Activated naive CD8-positive, alpha-beta T cell treated with anti-CD3 and anti-CD28 coated beads for 36 hours (primary cell): ENCODE data around the gene ADAMTSL1. TPM values are rescaled to one million over a fixed set of nuclear protein-coding genes. Genes with fewer than 3 reads are reported as not detected.
"Not testable (repeated sequence)": the region's sequence is repeated elsewhere in the genome, so short reads cannot be mapped to it uniquely, and the experiment has no call there.

ENCODE experiments used
- DNase-seq: peaks from one replicate; pipeline ENCODE4 v3.0.0; 2021
- H3K27ac Mint-ChIP-seq: one replicate; pipeline ENCODE4 v1.8.0; 2022; ENCODE audit warnings: mild to moderate bottlenecking, moderate library complexity, mixed read lengths
- H3K27me3 Mint-ChIP-seq: one replicate; pipeline ENCODE4 v1.8.0; 2022; ENCODE audit warnings: mild to moderate bottlenecking, mixed read lengths
- H3K36me3 Mint-ChIP-seq: one replicate; pipeline ENCODE4 v1.8.0; 2021; ENCODE audit warnings: mild to moderate bottlenecking, mixed read lengths
- H3K4me1 Mint-ChIP-seq: one replicate; pipeline ENCODE4 v1.8.0; 2021; ENCODE audit warnings: mixed read lengths
- H3K4me3 Mint-ChIP-seq: one replicate; pipeline ENCODE4 v1.8.0; 2022; ENCODE audit warnings: mild to moderate bottlenecking, moderate library complexity, mixed read lengths
- H3K9me3 Mint-ChIP-seq: one replicate; pipeline ENCODE4 v1.8.0; 2022; ENCODE audit warnings: mixed read lengths
- total RNA-seq, 2 experiments: library from RNA; stranded (reverse); gene quantifications; one replicate each; pipeline ENCODE4 v1.2.3, GENCODE V29; 2021

Gene ADAMTSL1
- total RNA-seq, 2 experiments from 2014 or later = not detected

DNA sequence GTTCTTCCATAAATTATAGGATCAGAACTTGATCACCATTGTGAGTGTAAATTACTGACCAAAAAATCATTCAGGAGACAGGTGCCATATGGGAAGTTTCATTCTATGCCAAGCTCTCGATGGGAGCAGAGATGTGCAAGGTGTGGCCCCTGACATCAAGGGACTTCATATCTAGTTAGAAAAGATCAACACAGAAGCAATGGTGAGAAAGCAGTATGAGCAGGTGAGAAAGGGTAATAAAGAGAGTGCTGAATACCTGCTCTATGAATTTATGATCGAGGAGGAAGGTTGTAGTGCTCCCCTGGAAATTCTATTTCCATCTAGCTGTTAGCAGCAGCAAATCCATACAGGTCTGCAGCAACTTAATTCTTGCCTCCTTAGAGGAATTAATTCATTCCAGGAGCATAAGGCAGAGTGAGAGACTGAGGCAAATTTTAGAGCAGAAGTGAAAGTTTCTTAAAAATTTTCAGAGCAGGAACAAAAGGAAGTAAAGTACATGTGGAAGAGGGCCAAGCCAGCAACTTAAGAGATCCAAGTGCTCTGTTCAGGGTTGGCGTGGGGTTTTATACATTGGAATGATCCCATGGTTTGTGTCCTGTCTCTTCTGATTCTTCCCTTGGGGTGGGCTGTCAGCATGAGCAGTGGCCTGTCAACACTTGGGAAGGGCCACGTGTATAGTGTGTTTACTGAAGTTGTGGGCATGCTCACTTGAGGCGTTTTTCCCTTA is 377.3 kb downstream of the ADAMTSL1 start:
- Mint-ChIP-seq H3K27me3 (no peaks in the 10 kb centered on the region), H3K27ac (no peak overlapping the region), H3K4me1 (no peaks in the 10 kb centered on the region), H3K9me3 (no peaks in the 10 kb centered on the region), H3K36me3 (no peaks in the 10 kb centered on the region), H3K4me3 (no peak overlapping the region)
- DNase-seq = no peak

DNA sequence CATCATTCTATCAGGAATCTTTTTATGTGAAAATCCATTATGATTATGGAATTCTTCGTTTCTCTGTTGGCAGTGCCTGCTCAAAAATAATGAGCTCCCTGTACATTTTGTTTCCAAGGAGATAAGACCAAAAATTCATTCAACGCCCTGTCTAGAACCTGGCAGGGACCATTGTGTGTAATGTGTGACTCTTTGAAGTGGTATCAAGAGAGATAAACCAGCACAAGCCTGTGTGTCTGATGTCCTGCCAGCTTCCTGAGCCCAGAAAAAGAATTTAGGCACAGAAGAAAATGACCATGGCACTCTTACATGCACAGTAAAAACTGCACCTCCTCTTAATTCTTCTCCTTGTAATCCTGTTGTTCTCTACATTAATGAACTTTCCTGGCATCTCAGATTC is 381.7 kb downstream of the ADAMTSL1 start:
- Mint-ChIP-seq H3K27ac (no peak overlapping the region), H3K27me3 (peaks cover 9% of the 10 kb centered on the region), H3K36me3 (no peaks in the 10 kb centered on the region), H3K9me3 (no peaks in the 10 kb centered on the region), H3K4me1 (no peaks in the 10 kb centered on the region), H3K4me3 (no peak overlapping the region)
- no peak for DNase-seq

DNA sequence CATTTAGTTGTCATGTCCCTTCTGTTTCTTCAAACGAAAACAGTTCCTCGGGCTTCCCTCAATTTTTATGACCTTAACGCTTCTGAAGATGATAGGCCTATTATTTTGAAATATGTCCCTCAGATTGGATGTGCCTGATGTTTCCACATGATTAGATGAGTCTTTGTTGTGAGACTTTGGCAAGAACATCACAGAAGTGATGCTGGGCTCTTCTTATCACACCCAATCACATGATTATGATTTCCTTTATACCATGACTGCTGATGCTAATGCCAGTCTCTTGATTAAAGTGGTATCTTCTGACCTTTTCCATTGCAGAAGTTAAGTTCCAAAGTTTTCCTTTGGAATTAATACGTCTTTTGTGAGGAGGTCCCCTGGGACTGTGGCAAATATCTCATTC is 383.4 kb downstream of the ADAMTSL1 start:
- Mint-ChIP-seq H3K4me1 (no peaks in the 10 kb centered on the region), H3K36me3 (no peaks in the 10 kb centered on the region), H3K9me3 (no peaks in the 10 kb centered on the region), H3K27me3 (peaks cover 9% of the 10 kb centered on the region), H3K27ac (no peak overlapping the region), H3K4me3 (no peak overlapping the region)
- no peak for DNase-seq

DNA sequence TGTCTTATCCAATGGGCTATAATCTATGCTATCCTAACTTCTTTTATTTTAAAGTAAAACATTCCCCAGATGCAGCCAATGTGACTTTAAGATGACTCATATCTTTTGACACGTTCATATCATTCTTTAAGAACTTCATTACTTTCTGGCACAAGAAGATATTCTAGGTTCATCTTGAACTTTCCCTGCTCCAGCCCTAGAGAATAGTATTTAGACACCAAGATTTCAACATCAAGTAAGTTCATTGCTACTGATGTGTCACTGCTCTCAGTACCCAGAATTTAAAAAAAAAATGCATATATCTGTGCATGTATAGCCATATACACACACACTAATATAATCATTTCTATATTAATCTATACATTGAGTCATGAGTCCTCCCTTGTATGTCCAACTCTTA is 383.8 kb downstream of the ADAMTSL1 start:
- H3K27me3 Mint-ChIP-seq = peaks cover 9% of the 10 kb centered on the region
- DNase-seq = no peak
- no peak overlapping the region for H3K27ac Mint-ChIP-seq
- H3K4me1 Mint-ChIP-seq = no peaks in the 10 kb centered on the region
- no peaks in the 10 kb centered on the region for H3K9me3 Mint-ChIP-seq
- H3K36me3 Mint-ChIP-seq = no peaks in the 10 kb centered on the region
- H3K4me3 Mint-ChIP-seq = no peak overlapping the region

DNA sequence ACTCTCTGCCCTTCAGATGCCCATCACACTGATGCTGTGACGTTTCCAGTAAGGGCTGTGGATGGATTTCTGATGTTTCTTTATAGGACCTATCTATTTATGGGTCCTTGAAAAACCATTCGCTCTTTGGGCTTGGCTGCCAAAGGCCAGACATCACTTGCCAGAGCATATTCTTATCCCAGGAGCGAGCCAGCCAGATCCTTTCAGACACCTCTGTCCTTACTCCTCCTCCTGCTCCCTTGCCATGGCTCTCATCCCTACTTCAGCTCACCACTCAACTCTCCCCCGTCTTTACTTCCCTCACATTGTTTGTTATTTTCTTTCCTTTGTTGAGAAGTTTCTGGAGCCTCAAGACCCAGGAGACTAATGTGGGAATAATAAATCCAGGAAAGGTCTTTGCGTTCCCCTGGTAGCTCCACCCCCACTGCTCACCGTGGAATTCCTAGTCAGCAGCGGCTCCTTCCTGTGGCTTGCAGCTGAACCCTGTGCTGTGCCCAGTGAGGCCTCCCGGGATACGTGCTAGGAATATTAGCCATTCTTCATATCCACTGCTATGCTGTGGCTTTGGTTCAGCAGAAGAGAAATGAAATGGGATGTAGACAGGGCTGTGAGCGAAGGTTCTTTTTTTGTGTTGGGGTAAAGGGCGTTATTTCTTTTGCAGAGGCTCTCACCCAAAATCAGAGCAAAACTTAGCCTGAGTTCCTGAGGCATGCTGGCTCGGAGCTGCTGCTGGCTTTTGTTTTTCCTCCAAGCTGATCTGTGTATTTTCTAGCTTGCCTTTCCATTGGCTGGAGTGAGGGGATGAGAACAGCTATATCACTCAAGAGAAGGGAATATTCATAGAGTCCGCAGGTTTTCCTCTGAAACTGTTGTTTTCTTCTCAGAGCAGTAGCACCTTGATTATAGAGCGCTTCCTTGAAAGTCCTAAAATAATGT is 387.9 kb downstream of the ADAMTSL1 start:
- no peaks in the 10 kb centered on the region for H3K36me3 Mint-ChIP-seq
- no peaks in the 10 kb centered on the region for H3K9me3 Mint-ChIP-seq
- H3K4me1 Mint-ChIP-seq = no peaks in the 10 kb centered on the region
- peaks cover 9% of the 10 kb centered on the region for H3K27me3 Mint-ChIP-seq
- H3K4me3 Mint-ChIP-seq = no peak overlapping the region
- DNase-seq = no peak
- H3K27ac Mint-ChIP-seq = no peak overlapping the region

DNA sequence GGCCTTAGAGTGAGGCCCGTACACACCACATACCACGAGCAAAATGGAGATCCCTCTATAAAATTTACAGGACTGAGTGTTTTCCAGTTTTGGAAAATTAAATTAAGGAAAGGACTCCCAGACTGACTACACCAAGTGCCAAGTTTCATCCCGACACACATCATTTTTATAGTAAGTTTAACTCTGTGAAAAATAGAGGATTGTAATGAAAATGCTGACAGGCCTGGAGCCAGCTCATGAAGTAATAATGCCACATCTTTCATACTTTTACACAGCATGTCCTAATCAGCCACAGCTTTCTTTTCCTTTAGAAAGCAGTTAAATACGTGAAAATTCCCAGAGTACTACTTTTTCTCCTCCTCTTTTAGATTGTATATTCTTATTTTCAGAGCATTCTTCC is 389.8 kb downstream of the ADAMTSL1 start:
- Mint-ChIP-seq H3K9me3 (peaks cover 5% of the 10 kb centered on the region), H3K27ac (no peak overlapping the region), H3K4me3 (no peak overlapping the region), H3K4me1 (no peaks in the 10 kb centered on the region), H3K27me3 (no peaks in the 10 kb centered on the region), H3K36me3 (no peaks in the 10 kb centered on the region)
- no peak for DNase-seq

DNA sequence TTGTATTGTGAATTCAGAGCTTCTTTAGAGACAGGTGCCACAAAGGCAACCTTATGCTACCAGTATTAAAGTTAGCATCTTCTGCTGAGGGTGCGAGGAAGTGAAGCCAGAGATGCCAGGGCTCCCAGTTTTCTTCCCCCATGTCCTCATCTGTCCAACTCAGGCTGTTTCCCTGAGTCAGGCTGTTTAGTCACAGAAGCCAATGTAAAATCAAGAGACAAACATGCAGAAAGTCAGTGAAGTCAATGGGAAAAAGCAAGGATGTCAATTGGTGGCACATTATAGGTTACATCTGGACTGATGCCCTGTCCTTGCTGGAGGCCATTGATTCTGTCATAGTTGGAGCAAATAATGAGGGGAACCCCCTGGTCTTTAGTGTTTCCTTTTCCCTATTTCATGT is 390.6 kb downstream of the ADAMTSL1 start:
- Mint-ChIP-seq H3K4me1 (no peaks in the 10 kb centered on the region), H3K36me3 (no peaks in the 10 kb centered on the region), H3K27me3 (no peaks in the 10 kb centered on the region), H3K27ac (no peak overlapping the region), H3K4me3 (no peak overlapping the region), H3K9me3 (peaks cover 8% of the 10 kb centered on the region)
- DNase-seq = no peak

DNA sequence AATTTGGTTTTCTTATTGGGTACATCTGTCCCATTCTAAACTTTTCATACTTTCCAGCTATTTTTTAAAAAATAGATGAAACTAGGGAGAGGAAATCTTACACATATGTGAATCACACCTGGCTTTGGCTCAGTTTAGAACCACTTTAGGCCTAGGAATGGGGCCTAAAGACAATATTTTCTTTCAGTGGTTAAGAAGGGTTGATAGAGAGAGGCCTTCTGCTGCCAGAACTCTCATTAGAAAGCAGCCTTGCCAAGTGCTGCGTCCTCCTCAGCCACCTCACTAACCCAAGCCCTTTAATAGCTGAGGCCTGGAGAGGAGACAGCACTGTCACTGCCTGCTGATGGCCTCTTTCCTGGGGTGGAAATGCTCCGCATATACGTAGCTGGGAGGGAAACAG is 391.6 kb downstream of the ADAMTSL1 start:
- H3K4me3 Mint-ChIP-seq = no peak overlapping the region

DNA sequence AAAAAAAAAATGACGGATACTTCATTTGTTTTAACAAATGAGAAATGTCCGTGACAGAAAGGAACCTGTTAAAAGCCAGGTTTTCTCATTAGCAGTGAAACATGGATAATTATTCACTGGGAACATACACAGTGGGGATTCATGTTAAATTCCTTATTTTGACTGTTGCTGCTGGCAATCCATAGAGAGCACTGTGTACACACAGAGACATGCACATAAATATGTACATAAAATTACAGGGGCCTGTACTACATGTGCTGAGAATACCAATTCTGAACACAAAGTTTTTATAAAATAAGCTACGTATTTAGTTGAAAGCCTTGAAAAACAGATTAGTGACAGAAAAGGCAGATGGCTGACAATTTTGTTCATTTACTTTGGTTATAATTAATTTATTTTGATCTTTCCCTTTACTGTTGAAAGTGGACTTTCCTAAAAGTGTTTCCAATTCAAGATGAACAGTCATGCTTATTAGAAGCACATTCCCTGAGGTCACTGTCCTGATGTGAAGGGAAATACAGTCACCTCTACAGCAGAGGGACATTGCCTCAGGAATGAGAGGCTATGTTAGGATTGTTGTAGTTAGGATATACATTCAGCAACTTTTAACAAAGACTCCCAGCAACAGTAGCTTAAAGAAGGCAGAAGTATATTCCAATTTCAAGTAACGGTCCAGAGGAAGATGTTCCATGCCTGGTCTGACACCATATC is 392.3 kb downstream of the ADAMTSL1 start:
- H3K27ac Mint-ChIP-seq = no peak overlapping the region
- H3K36me3 Mint-ChIP-seq = no peaks in the 10 kb centered on the region
- H3K4me3 Mint-ChIP-seq = no peak overlapping the region
- H3K27me3 Mint-ChIP-seq = no peaks in the 10 kb centered on the region
- DNase-seq = no peak
- no peaks in the 10 kb centered on the region for H3K4me1 Mint-ChIP-seq
- H3K9me3 Mint-ChIP-seq = peaks cover 19% of the 10 kb centered on the region

More for the DNA sequence above, 391.6 kb downstream of the ADAMTSL1 start:
- no peak for DNase-seq
- Mint-ChIP-seq H3K27me3 (no peaks in the 10 kb centered on the region), H3K36me3 (no peaks in the 10 kb centered on the region), H3K4me1 (no peaks in the 10 kb centered on the region), H3K9me3 (peaks cover 15% of the 10 kb centered on the region), H3K27ac (no peak overlapping the region)

DNA sequence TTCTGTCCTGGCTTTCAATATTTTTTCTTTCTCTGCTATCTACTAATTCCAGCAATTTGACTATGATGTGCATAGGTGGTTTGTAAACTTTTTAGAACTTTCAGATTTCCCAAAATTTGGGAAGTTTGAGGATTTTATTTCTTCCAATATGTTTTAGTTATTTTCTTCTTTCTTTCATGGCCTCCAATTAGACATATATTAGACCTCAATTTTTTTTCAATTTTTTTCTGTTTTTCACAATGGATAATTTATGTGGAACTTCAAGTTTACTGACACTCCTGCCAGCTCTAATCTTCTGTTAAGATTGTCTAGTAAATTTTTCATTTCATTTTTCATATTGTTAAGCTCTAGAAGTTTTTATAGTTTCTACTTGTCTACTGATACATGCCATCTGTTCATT is 395.8 kb downstream of the ADAMTSL1 start:
- no peak overlapping the region for H3K27ac Mint-ChIP-seq
- H3K4me1 Mint-ChIP-seq = no peaks in the 10 kb centered on the region
- peaks cover 5% of the 10 kb centered on the region for H3K27me3 Mint-ChIP-seq
- no peak overlapping the region for H3K4me3 Mint-ChIP-seq
- H3K9me3 Mint-ChIP-seq = peaks cover 32% of the 10 kb centered on the region
- no peak for DNase-seq
- no peaks in the 10 kb centered on the region for H3K36me3 Mint-ChIP-seq

DNA sequence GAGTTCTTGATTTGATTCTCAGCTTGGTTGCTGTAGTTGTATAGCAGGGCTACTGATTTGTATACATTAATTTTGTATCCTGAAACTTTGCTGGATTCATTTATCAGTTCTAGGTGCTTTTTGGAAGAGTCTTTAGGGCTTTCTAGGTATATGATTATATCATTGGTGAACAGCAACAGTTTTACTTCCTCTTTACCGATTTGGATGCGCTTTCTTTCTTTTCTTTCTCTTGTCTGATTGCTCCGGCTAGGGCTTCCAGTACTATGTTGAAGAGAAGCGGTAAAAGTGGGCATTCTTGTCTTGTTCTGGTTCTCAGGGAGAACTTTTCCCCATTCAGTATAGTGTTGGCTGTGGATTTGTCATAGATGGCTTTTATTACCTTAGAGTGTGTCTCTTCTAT is 400.1 kb downstream of the ADAMTSL1 start:
- Mint-ChIP-seq H3K27ac (no peak overlapping the region), H3K36me3 (no peaks in the 10 kb centered on the region), H3K9me3 (peaks cover 35% of the 10 kb centered on the region), H3K27me3 (peaks cover 10% of the 10 kb centered on the region), H3K4me3 (no peak overlapping the region), H3K4me1 (no peaks in the 10 kb centered on the region)
- DNase-seq = no peak

DNA sequence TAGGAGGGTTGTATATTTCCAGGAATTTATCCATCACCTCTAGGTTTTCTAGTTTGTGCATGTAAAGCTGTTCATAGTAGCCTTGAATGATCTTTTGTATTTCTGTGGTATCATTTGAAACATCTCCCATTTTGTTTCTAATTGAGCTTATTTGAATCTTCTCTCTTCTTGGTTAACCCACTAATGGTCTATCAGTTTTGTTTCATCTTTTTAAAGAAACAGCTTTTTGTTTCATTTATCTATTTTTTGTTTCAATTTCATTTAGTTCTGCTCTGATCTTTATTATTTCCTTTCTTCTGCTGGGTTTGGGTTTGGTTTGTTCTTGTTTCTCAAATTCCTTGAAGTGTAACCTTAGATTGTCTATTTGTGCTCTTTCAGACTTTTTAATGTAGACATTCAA is 401.0 kb downstream of the ADAMTSL1 start:
- not testable (repeated sequence) for H3K36me3 Mint-ChIP-seq, H3K4me3 Mint-ChIP-seq, H3K27me3 Mint-ChIP-seq, DNase-seq, H3K4me1 Mint-ChIP-seq, H3K27ac Mint-ChIP-seq
- H3K9me3 Mint-ChIP-seq = peaks cover 31% of the 10 kb centered on the region

DNA sequence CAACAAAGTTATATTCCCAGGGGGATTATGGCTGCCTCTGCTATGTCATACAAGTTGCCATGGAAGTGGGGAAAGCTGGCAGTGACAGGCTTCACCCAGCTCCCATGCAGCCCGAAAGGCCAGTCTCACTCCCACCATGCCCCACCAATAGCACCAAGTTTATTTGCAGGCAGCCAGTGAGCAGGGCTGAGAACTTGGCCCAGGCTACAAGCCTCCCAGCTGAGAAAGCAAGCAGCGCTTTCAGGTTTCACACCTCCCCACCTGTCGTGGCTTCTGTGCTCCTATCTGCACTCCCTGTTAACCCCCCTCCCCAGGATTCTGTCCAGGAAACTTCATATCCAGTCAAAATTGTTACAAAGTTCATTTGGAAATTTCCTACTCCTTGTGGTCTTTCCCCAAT is 404.0 kb downstream of the ADAMTSL1 start:
- no peaks in the 10 kb centered on the region for H3K36me3 Mint-ChIP-seq
- H3K27ac Mint-ChIP-seq = no peak overlapping the region
- no peak for DNase-seq
- peaks cover 5% of the 10 kb centered on the region for H3K27me3 Mint-ChIP-seq
- H3K4me1 Mint-ChIP-seq = no peaks in the 10 kb centered on the region
- peaks cover 15% of the 10 kb centered on the region for H3K9me3 Mint-ChIP-seq
- H3K4me3 Mint-ChIP-seq = no peak overlapping the region

DNA sequence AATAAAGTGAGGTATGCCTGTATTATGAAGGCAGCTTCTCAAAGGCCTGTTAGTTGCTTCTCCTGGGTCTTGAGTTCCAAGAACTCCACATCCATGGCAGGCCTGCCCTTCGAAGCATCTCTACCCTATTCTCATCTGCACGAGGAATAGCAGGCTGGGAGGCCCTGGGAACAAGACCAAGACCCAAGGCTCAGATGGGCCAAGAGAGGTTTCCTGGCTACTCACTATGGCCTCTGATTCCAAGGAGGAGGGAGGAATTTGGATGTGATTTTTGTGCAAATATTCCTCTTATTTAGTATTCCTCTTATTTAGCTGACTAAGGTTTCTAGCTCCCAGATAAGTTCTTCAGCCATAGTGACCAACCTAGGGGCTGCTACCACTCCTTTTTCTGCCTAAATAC is 407.8 kb downstream of the ADAMTSL1 start:
- Mint-ChIP-seq H3K27ac (no peak overlapping the region), H3K4me1 (no peaks in the 10 kb centered on the region), H3K4me3 (no peak overlapping the region), H3K9me3 (peaks cover 6% of the 10 kb centered on the region), H3K36me3 (no peaks in the 10 kb centered on the region), H3K27me3 (peaks cover 11% of the 10 kb centered on the region)
- no peak for DNase-seq

DNA sequence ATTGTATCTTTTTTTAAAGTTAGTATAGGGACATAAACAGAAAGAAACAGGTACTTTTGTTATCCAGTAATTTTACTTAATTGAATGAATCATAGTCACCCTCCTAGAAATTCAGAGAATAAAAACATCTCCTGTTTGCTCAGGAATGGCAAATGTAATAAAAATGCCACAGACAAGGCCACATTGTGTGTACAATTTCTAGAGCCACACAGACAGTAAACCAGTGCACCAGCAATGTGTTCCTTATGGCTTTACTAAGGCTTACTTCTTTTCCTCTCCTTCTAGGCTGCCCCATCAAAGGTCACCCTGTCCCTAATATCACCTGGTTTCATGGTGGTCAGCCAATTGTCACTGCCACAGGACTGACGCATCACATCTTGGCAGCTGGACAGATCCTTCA is 413.6 kb downstream of the ADAMTSL1 start:
- no peak for DNase-seq
- H3K27ac Mint-ChIP-seq = no peak overlapping the region
- no peak overlapping the region for H3K4me3 Mint-ChIP-seq
- no peaks in the 10 kb centered on the region for H3K4me1 Mint-ChIP-seq
- H3K27me3 Mint-ChIP-seq = peaks cover 6% of the 10 kb centered on the region
- peaks cover 2% of the 10 kb centered on the region for H3K9me3 Mint-ChIP-seq
- H3K36me3 Mint-ChIP-seq = no peaks in the 10 kb centered on the region
